A673 (cell line): Measurements from ENCODE around the gene KDM4B. TPM values are rescaled to one million over a fixed set of nuclear protein-coding genes. Genes with fewer than 3 reads are reported as not detected.

Experiments
- BruUV-seq: library from RNA; stranded (reverse); fragments of 400-500 nt; replicated peaks from 2 replicates; lab custom pipeline; 2021; lab: Mats Ljungman, UMichigan
- CTCF ChIA-PET: fragments of 300-600 bp; sonication (Branson Sonifier 250); formaldehyde crosslinking; loops from one replicate; lab custom pipeline; 2022; ENCODE audit warnings: antibody characterized with exemption; lab: Charles Lee
- POLR2A ChIA-PET: fragments of 300-600 bp; sonication (Branson Sonifier 250); formaldehyde crosslinking; loops from one replicate; lab custom pipeline; 2022; ENCODE audit warnings: antibody characterized with exemption; ENCODE audit not compliant: low non-redundant PET; lab: Charles Lee
- DNase-seq: peaks from one replicate; pipeline ENCODE4 v3.0.0-alpha.2; 2015; ENCODE audit warnings: low spot score
- H3K27ac ChIP-seq: fragments of 200-600 bp; sonication (generic); 2 replicates; pipeline ENCODE4 v1.5.1; 2016; ENCODE audit warnings: mixed run types, low read depth, mild to moderate bottlenecking, mixed read lengths, antibody characterized with exemption, low read length; ENCODE audit not compliant: poor library complexity, severe bottlenecking
- H3K27me3 ChIP-seq: fragments of 200-600 bp; sonication (generic); replicated peaks from 2 replicates; pipeline ENCODE4 v1.6.1; 2017; ENCODE audit warnings: mixed run types, low read depth, mild to moderate bottlenecking, mixed read lengths, antibody characterized with exemption, low read length; ENCODE audit not compliant: insufficient read depth, poor library complexity
- H3K36me3 ChIP-seq: fragments of 200-600 bp; sonication (generic); 2 replicates; pipeline ENCODE4 v1.6.1; 2016; ENCODE audit warnings: mixed run types, mild to moderate bottlenecking, mixed read lengths, antibody characterized with exemption, low read length; ENCODE audit not compliant: insufficient read depth, poor library complexity, severe bottlenecking
- H3K4me1 ChIP-seq: fragments of 200-600 bp; sonication (generic); 2 replicates; pipeline ENCODE4 v1.6.1; 2017; ENCODE audit warnings: mixed run types, mild to moderate bottlenecking, mixed read lengths, antibody characterized with exemption, low read length; ENCODE audit not compliant: insufficient read depth, poor library complexity, severe bottlenecking
- H3K4me3 ChIP-seq: fragments of 200-600 bp; sonication (generic); 2 replicates; pipeline ENCODE4 v1.5.1; 2016; ENCODE audit warnings: low read depth, mixed run types, mild to moderate bottlenecking, mixed read lengths, low read length; ENCODE audit not compliant: poor library complexity, severe bottlenecking
- H3K9me3 ChIP-seq: fragments of 200-600 bp; sonication (generic); 2 replicates; pipeline ENCODE4 v1.6.1; 2016; ENCODE audit warnings: mixed run types, low read depth, mild to moderate bottlenecking, mixed read lengths, antibody characterized with exemption, low read length; ENCODE audit not compliant: poor library complexity, severe bottlenecking
- EZH2 ChIP-seq: fragments of 200-600 bp; sonication (generic); IDR thresholded peaks from 2 replicates; pipeline ENCODE4 v1.6.1; 2017; ENCODE audit warnings: borderline replicate concordance, low read depth, mild to moderate bottlenecking, mixed read lengths, antibody characterized with exemption, low read length; ENCODE audit not compliant: poor library complexity, severe bottlenecking
- intact Hi-C: fragments of 100-400 bp; cut with micrococcal nuclease; formaldehyde crosslinking; loops from one replicate; pipeline ENCODE4 v1.10.0; 2022; ENCODE audit not compliant: unreplicated experiment
- total RNA-seq: library from RNA; stranded (reverse); gene quantifications from 2 replicates; pipeline ENCODE4 v1.2.3, GENCODE V29; 2021
- TF ChIP-seq, protein P1 (sequence below): fragments of 300-800, 200-600 bp; sonication (generic); conservative IDR thresholded peaks from 2 replicates; pipeline ENCODE4 v1.5.1; 2017; ENCODE audit warnings: low read depth, mild to moderate bottlenecking, antibody characterized with exemption, low read length, moderate library complexity, mixed read lengths

Gene KDM4B
- total RNA-seq, 1 experiment from 2014 or later, result 30.0 TPM

DNA sequence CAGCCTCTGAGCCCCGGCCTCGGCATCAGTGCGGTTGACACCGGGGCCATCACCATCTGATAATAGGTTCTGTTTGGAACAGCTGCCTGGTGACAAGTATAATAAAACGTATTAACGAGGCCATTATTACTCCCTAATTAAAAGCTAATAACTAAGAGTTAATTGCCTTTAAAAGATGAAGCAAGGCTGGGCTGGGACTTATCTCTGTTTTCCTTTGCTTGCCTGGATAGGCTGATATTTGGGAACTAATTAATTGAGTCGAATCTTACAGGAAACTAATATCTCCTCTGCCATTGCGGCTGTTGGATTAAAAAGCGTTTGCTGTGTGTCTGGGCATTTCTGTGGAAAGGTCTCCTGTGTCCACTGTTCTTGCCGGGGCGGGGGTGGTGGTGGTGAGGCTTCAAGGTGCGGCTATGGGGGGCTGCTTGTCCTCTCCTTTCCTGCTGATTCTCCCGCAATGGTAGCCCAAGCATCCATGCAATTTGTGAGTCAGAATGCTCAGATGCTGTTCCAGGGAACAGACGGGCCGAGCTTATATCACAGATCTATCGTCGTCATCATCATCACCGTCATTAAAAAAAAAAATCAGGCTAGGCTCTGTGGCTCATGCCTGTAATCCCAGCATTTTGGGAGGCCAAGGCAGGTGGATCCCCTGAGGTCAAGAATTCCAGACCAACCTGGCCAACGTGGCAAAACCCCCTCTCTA lies 209.0 kb downstream of the KDM4B start:
- Histone ChIP-seq H3K4me1 (no peaks in the 10 kb centered on the region), H3K27ac (no peak overlapping the region), H3K27me3 (no peaks in the 10 kb centered on the region), H3K36me3 (no peaks in the 10 kb centered on the region), H3K4me3 (no peak overlapping the region), H3K9me3 (no peaks in the 10 kb centered on the region)
- ChIA-PET CTCF (no interaction called here), POLR2A (no interaction called here)
- intact Hi-C loops, result no loop called here
- no peak for DNase-seq
- no TSS peak for BruUV-seq
- TF ChIP-seq, protein P1, sequence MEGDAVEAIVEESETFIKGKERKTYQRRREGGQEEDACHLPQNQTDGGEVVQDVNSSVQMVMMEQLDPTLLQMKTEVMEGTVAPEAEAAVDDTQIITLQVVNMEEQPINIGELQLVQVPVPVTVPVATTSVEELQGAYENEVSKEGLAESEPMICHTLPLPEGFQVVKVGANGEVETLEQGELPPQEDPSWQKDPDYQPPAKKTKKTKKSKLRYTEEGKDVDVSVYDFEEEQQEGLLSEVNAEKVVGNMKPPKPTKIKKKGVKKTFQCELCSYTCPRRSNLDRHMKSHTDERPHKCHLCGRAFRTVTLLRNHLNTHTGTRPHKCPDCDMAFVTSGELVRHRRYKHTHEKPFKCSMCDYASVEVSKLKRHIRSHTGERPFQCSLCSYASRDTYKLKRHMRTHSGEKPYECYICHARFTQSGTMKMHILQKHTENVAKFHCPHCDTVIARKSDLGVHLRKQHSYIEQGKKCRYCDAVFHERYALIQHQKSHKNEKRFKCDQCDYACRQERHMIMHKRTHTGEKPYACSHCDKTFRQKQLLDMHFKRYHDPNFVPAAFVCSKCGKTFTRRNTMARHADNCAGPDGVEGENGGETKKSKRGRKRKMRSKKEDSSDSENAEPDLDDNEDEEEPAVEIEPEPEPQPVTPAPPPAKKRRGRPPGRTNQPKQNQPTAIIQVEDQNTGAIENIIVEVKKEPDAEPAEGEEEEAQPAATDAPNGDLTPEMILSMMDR, result no peak
- no peak for TF ChIP-seq EZH2

DNA sequence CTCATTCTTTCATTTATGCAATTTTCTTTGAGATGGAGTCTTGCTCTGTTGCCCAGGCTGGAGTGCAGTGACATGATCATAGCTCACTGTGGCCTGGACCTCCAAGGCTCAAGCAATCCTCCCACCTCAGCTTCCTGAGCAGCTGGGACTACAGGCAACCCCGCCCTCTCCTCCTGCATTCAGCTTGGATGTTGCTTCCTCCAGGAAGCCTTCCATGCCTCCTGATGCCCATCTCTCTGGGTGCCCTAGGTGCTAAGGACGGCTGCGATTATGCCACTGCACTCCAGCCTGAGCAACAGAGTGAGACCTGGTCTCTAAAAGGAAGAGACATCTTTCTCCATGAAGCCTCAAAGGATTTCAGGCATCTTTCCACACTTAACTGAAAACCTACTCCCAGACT lies 209.9 kb downstream of the KDM4B start:
- BruUV-seq, result no TSS peak
- intact Hi-C loops, result no loop called here
- no peak for DNase-seq
- ChIA-PET POLR2A (no interaction called here), CTCF (no interaction called here)
- Histone ChIP-seq H3K9me3 (no peaks in the 10 kb centered on the region), H3K4me3 (no peak overlapping the region), H3K36me3 (no peaks in the 10 kb centered on the region), H3K27me3 (no peaks in the 10 kb centered on the region), H3K27ac (no peak overlapping the region), H3K4me1 (no peaks in the 10 kb centered on the region)
- TF ChIP-seq EZH2, result no peak
- TF ChIP-seq, protein P1, result no peak

DNA sequence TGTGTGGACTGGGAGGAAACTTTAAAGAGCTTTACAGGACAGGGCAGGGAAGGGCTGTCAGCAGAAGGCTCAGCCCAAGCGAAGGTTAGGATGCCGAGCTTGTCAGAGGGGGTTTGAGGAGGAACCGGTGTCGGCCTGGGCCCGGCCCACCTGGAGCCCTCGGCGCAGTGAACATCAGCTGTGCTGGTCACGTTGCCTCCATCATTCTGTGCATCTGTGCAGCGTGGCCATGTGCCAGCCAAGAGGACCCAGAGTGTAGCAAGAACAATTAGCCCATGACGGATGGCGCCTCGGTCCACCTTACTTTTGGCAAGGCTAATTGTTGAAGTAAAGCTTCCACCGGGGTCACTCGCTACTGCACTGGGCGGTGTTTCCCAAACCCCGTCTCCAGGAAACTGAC lies 210.3 kb downstream of the KDM4B start:
- Histone ChIP-seq H3K4me3 (no peak overlapping the region), H3K9me3 (no peaks in the 10 kb centered on the region), H3K27me3 (no peaks in the 10 kb centered on the region), H3K27ac (no peak overlapping the region), H3K4me1 (no peaks in the 10 kb centered on the region), H3K36me3 (no peaks in the 10 kb centered on the region)
- ChIA-PET POLR2A (no interaction called here), CTCF (no interaction called here)
- no peak for TF ChIP-seq EZH2
- TF ChIP-seq, protein P1, result no peak
- no TSS peak for BruUV-seq
- intact Hi-C loops, result no loop called here
- no peak for DNase-seq
